SIG-M5 (cell line): Measurements from ENCODE around the gene YES1.

Source experiments
- DNase-seq: peaks from one replicate; lab custom pipeline; 2025; lab: John Stamatoyannopoulos, UW

YES1 gene

GRCh38 chr18:811892-812375 lies at the start of gene YES1:
TSS of gene YES1 (minus strand) at chr18:812242. CDS start at chr18:756827, 55,415 bp downstream.
- no peak for DNase-seq

GRCh38 chr18:857986-858385 lies 45.9 kb upstream of the YES1 start:
- DNase-seq: no peak

- no peak for DNase-seq
Observed at GRCh38 chr18:853471-853870, 41.4 kb upstream of the YES1 start.

GRCh38 chr18:850960-851359 lies 38.9 kb upstream of the YES1 start:
- no peak for DNase-seq

- DNase-seq: no peak
Observed at GRCh38 chr18:849021-849420, 37.0 kb upstream of the YES1 start.

- DNase-seq: no peak
Observed at GRCh38 chr18:848062-848861, 36.2 kb upstream of the YES1 start.

GRCh38 chr18:845152-845819 lies 33.2 kb upstream of the YES1 start:
- no peak for DNase-seq

- DNase-seq: no peak
Observed at GRCh38 chr18:841647-842370, 29.8 kb upstream of the YES1 start.

GRCh38 chr18:840516-840915 lies 28.5 kb upstream of the YES1 start:
- DNase-seq: no peak

GRCh38 chr18:840023-840408 lies 28.0 kb upstream of the YES1 start:
- no peak for DNase-seq

GRCh38 chr18:839224-840022 lies 27.4 kb upstream of the YES1 start:
- DNase-seq: no peak

GRCh38 chr18:837922-838321 lies 25.9 kb upstream of the YES1 start:
- no peak for DNase-seq

- no peak for DNase-seq
Observed at GRCh38 chr18:834082-834720, 22.2 kb upstream of the YES1 start.

- no peak for DNase-seq
Observed at GRCh38 chr18:833197-833596, 21.2 kb upstream of the YES1 start.

GRCh38 chr18:832085-832681 lies 20.1 kb upstream of the YES1 start:
- no peak for DNase-seq

- DNase-seq: no peak
Observed at GRCh38 chr18:830315-830901, 18.4 kb upstream of the YES1 start.

- DNase-seq: no peak
Observed at GRCh38 chr18:829432-829831, 17.4 kb upstream of the YES1 start.

GRCh38 chr18:827093-827677 lies 15.1 kb upstream of the YES1 start:
- no peak for DNase-seq

- DNase-seq: no peak
Observed at GRCh38 chr18:825891-826585, 14.0 kb upstream of the YES1 start.

GRCh38 chr18:824179-824578 lies 12.1 kb upstream of the YES1 start:
- no peak for DNase-seq
